SK-N-MC (cell line): Measurements from ENCODE around the gene ENO2.

Experiments
- EZH2 ChIP-seq: fragments of 200-600 bp; sonication (generic); IDR thresholded peaks from one replicate; pipeline ENCODE4 v1.6.1; 2017; ENCODE audit warnings: antibody characterized with exemption
- FOXP2 ChIP-seq: optimal IDR thresholded peaks from 2 replicates; pipeline ENCODE3; 2011; ENCODE audit warnings: mild to moderate bottlenecking, moderate library complexity; ENCODE audit not compliant: insufficient read depth; ENCODE audit errors: extremely low read length, control extremely low read depth
- POLR2AphosphoS5 ChIP-seq: IDR thresholded peaks from 2 replicates; pipeline ENCODE4 v1.6.1; 2012; ENCODE audit warnings: mild to moderate bottlenecking, low read depth, low read length, borderline replicate concordance

- TF ChIP-seq POLR2AphosphoS5 = no peak; the same call in 1 of the 2 replicates
- TF ChIP-seq EZH2 = no peak
- no peak for TF ChIP-seq FOXP2
These were observed 46.0 kb upstream of the ENO2 start for GRCh38 chr12:6868211-6869048.
